MM.1S (cell line): ENCODE results near the gene MAPRE3.

Experiments
- CTCF ChIP-seq: fragments of 300-600 bp; sonication (generic); IDR thresholded peaks from 2 replicates; pipeline ENCODE4 v1.5.1; 2016; ENCODE audit warnings: antibody characterized with exemption, low read length, mixed read lengths
- EZH2 ChIP-seq: fragments of 300-600 bp; sonication (generic); optimal IDR thresholded peaks from 2 replicates; pipeline ENCODE3; 2017; ENCODE audit warnings: low read depth, mild to moderate bottlenecking, antibody characterized with exemption, low read length, mixed read lengths

GRCh38 chr2:26952374-26952773, 18.1 kb upstream of the MAPRE3 start:
- TF ChIP-seq CTCF (no peak), EZH2 (no peak)
